Globus pallidus (tissue), 1 donor: ENCODE data around the gene MRPL12.

ENCODE experiments used
- DNase-seq: peaks from one replicate; pipeline ENCODE4 v3.0.0-alpha.2; 2015; ENCODE audit warnings: low spot score

MRPL12 gene

DNA sequence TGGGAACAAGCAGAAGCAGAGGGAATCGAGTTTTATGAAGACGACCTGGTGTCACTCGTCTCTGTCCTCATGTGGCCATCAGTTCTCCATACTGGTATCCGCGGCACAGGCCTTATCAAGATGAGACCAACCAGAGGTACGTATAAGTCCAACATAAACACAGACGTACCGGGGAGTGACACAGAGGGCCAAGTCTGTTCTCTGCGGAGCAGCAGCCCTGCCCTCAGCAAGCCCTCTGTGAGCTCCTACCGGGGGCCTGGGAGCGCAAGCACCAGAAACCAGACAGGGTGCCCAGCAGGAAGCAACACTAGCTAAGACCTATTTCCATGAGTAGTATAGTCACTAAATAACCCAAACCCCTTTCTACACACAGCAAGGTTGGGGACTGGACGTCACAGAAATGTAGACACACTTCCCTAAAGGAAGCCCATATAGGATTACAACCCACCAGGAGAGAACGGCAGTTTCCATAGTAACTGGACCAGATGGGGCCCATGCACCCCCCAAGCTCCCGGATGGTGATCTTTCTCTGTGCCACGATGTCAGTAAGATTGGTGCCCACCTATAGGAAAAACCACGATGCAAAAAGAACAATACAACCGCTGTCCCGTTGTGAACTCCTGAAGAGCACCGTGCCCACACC, 20.5 kb upstream of the MRPL12 start:
- no peak for DNase-seq

DNA sequence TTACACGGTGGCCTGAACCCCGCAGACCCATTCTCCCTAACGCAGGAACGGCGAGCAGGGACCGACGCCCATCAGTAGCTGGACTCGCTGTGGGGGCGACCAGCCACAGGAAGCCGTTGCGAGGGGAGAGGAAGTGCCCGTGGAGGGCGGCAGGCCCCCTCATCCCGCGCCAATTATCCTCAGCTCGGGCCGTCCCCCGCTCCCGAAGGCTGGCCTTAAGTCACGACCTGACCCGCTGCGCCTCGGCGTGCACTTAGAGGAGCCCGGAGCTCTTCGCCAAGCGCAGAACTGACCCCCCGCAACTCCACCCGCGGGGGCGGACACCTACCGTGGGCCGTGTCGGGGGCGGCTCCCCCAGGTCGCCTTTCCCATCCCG, 20.0 kb upstream of the MRPL12 start:
- no peak for DNase-seq

DNA sequence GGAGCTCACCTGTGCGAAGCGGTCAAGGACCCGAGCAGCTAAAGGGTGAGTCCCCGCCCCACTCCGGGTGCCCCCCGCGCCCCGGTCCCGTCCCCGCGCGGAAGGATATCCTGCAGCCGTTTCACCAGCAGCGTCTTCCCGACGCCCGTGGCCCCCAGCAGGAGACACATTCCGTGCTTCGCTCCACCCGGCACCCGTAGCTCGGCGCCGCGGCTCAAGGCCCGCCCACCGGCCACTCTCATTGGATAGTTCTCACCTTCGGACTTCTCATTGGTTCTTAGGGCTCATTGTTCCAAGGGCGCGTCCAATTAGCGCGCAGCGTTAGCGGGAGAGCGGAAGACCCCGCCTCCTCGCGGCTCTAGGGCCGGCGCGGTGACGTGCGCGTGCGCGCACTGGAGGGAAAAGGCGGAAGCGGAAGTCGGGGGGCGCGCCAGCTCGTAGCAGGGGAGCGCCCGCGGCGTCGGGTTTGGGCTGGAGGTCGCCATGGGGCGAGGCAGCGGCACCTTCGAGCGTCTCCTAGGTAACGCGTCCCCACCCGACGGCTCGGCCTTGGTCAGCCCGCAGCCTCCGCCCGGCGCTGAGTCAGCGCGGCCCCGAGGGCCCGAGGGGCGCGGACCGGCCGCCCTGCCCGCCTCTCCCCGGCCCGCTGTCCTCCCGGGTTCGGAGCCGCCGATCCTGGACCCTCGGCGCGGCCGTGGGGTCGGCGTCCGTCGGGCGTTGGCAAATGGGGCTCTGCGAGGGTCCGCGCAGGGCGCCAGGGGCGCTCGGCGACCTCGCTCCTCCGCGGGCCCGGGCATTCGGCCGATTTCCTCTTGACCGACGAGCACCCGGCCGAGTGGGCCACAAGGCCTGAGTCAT, 19.4 kb upstream of the MRPL12 start, which contains the start of the genes ARL16 and HGS:
Gene ARL16 (minus strand): TSS at position 214 of the 858 bp plus-strand sequence. CDS start 44 bp downstream, at position 170.
Gene HGS (plus strand): TSS at position 428 of the 858 bp plus-strand sequence. CDS start 56 bp downstream, at position 484.
- DNase-seq = peak; percentile 96

DNA sequence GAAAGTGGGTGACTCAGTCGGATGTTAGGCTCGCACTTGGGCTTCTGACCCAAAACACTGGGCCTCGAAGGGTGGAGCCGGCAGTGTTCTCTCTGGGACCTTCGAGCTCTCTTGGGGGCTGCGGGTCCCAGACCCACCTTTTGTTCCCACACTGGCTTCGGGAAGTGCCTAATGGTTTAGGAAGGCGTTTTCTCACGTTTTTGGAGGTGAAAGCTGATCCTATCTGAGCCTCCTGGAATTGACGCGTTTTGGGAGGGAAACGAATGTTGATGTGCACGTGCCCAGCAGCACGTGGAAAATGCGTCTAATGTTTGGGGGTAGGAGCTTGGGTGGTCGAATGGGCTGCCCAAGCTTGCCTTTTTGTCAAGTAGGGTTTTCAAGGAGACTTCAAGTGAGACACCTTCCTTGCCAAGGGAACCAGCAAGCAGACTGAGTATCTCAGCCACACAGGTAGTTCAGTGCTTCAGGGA, 18.7 kb upstream of the MRPL12 start:
- no peak for DNase-seq

DNA sequence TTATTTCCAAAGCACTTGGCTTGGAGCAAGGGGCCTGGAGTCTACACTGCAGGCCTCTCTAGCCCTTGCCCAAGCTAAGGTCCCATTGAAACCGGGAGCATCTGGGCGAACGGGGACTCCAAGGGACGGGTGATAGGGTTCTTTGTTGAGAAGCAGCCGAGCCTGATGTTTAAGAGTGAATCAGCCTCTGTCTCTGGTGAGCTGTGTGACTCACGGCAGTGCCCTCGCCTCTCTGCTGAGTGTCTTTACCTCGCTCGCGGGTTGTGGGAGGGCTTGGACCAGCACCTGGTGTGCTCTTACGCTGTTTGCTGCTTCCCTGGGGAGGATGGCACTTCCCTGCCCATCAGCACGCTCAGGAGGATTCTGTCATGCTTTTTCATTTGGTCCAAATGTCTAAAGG, 18.1 kb upstream of the MRPL12 start:
- no peak for DNase-seq

DNA sequence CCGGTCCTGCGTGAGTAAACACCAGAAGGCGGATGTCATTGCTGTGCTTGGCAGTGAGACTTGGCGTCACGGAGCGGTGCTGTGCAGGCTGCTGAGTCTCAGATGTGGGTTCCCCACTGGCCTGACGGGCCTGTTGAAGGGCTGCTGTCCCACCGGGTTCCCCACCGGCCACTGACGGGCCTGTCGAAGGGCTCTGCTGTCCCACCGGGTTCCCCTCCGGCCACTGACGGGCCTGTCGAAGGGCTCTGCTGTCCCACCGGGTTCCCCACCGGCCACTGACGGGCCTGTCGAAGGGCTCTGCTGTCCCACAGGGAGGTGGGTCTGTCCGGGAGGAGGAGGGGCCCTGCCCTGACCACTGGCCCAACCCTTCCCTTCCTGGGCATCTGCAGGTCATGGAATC, 16.6 kb upstream of the MRPL12 start:
- no peak for DNase-seq

DNA sequence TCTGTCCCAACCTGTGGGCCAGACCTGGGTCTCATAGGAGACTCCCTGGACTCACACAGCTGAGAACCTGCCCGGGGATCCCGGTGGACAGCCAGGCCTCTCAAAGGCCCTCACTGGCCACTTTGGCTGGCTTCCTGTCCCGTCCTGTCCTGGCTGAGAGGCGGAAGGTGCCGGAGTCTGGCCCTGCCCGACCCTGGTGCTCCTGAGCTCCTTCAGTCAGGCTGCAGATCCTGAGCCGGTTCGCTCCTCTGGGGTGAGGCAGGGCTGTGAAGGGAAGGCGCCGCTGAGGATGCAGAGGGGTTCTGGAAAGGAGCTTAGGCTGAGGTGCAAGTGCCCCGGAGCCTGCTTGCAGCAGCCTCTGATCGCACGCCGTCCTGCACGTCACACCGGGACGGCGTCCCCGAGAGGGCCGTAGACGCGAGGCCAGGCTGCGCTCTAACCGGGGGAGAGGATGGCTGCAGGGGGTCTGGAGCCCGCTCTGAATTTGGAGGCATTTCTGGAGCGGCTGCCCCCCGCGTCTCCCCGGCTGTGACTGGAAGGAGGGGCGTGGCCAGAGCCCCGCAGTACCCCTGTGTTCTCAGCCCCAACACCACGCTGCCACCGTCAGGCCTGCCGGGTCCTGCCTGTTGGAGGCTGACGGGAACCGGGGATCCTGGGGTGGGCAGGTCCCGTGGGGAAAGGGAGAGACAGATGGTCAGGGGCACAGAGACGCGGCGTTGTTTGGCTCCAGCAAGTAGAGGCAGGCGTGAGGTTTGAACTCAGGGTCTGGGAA, 15.2 kb upstream of the MRPL12 start:
- DNase-seq = no peak

DNA sequence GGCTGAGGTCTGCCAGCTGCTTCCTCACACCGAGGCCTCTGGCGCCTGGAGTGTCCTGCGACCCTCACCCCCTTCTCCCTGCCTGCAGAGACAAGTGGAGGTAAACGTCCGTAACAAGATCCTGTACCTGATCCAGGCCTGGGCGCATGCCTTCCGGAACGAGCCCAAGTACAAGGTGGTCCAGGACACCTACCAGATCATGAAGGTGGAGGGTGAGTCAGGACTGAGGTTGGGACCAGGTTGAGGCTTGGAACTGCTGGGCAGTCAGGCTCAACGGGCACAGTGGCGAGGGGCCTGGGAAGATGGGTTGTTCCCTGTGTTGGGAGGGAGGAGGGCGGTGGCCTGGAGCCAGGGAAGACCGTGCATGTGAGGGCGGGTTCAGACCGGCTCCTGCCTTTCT, 14.6 kb upstream of the MRPL12 start:
- no peak for DNase-seq

DNA sequence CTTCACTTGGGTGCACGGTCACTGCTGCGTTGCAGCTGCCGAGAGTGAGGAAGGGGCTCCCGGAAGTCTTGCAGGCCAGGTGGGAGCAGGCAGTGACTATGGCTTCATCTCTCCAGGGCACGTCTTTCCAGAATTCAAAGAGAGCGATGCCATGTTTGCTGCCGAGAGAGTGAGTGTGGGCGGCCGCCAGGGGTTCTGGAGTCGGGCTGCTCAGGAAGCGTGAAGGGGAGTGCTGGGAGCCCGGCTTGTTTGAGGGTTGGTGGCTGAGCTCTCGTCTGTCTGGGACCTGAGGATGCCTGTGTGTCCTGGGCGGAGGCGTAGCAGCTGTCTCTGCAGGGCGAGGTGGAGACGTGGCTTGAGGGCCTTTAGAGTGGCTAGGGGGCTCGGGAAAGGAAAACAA, 13.1 kb upstream of the MRPL12 start:
- DNase-seq = no peak

DNA sequence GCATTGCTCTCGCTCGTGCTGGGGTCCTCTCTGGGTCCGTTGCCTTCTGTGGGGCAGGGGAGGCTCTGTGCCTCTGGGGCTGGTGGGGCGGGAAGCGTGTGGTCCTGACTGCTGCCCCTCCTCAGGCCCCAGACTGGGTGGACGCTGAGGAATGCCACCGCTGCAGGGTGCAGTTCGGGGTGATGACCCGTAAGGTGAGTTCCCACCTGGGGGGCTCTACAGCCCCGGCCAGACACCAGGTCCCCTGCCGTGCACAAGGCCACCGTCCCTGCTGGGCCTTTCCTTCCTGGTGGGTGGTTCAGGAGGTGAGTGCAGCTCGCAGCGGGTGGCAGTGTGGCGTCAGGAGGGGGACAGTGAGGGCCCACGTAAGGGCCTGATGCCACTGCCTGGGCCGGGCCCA, 12.6 kb upstream of the MRPL12 start:
- DNase-seq = no peak

DNA sequence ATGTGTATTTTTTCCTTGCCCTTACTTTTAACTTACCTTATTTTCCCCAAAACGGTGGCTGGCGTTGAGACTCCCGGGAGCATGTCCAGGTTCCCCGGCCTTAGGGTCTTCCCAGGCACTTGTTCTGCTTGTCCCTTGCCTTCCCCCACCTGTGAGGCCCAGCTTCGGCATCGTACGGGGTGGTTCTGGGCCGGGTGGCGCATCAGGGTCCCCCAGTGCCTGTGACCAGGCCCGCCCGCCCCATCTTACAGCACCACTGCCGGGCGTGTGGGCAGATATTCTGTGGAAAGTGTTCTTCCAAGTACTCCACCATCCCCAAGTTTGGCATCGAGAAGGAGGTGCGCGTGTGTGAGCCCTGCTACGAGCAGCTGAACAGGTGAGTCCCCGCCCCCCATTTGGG, 12.0 kb upstream of the MRPL12 start:
- no peak for DNase-seq

DNA sequence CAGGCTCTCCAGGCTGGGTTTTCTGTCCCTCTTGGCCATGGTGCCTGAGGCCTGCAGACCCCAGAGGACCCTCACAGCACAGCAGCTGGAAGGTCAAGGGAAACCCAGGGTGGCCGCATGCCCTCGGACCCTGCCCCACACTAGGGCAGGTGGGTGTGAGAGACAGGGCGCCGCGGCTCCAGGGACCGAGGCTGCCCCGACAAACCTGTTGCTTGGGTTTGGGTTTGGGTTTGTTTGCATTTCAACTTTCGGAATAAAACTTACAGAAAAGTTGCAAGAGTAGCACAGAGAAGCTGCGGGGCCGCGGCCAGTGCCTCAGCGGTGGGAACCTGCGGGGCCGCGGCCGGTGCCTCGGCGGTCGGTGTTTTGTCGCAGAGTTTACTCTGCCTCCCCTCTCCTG, 11.6 kb upstream of the MRPL12 start:
- no peak for DNase-seq

DNA sequence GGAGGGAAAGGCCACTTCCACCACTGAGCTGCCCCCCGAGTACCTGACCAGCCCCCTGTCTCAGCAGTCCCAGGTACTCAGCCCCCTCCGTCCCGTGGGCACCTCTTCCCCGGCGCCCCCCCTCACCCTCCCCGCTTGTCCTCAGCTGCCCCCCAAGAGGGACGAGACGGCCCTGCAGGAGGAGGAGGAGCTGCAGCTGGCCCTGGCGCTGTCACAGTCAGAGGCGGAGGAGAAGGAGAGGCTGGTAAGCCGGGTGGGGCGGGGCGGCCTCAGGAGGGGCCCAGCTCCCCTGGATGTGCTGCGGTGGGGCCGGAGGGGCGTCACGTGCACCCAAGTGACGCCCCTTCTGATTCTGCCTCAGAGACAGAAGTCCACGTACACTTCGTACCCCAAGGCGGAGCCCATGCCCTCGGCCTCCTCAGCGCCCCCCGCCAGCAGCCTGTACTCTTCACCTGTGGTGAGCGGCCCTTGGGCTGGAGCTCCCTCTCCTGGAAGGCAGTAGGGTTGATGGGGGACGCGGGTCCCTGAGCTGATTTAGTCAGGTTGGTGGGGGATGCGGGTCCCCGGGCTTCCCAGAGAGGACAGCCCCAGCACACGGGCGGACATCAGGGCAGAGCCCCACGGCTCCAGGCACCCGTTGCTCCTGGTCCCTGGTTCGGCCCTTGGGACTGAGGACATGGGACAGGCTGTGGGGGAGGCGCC, 9.5 kb upstream of the MRPL12 start:
- no peak for DNase-seq

DNA sequence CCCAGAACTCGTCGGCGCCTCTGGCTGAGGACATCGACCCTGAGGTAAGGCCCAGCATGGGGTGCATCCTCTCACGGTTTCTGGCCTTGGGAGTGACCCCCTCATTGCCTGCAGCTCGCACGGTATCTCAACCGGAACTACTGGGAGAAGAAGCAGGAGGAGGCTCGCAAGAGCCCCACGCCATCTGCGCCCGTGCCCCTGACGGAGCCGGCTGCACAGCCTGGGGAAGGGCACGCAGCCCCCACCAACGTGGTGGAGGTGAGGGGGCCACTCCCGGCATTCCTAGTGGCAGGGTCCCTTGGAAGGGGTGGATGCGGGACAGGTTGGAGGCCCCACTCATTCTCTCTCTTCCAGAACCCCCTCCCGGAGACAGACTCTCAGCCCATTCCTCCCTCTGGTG, 8.4 kb upstream of the MRPL12 start:
- DNase-seq = no peak

DNA sequence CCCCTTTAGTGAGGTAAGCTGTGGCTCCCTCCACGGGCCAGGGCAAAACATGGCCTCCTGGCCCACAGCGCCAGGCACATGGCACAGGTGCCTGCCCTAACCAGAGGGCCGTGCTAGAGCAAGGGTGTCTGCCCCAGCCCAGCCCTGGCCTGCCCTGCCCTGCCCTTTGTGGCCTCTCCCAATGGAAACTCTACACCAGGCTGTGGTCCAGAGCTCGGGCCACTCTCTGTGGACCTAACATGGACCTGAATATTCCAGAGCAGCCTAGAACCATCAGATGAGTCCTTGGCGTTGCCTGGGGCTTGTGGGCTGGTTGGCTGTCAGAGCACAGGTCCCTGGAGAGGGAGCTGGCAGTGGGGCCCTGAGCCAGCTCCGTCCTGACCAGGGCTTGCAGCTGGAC, 8.0 kb upstream of the MRPL12 start:
- DNase-seq = no peak

DNA sequence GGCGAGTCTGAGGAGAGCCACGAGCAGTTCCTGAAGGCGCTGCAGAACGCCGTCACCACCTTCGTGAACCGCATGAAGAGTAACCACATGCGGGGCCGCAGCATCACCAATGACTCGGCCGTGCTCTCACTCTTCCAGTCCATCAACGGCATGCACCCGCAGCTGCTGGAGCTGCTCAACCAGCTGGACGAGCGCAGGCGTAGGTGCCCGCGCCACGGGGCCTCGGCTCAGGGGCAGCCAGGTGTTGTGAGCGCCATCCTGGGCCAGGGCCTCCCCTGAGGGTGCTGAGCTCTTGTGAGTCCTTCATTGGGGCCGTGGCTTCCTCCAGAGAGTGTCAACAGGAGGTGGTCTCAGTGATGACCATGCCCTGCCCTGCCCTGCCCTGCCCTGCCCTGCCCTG, 7.4 kb upstream of the MRPL12 start:
- DNase-seq = no peak

DNA sequence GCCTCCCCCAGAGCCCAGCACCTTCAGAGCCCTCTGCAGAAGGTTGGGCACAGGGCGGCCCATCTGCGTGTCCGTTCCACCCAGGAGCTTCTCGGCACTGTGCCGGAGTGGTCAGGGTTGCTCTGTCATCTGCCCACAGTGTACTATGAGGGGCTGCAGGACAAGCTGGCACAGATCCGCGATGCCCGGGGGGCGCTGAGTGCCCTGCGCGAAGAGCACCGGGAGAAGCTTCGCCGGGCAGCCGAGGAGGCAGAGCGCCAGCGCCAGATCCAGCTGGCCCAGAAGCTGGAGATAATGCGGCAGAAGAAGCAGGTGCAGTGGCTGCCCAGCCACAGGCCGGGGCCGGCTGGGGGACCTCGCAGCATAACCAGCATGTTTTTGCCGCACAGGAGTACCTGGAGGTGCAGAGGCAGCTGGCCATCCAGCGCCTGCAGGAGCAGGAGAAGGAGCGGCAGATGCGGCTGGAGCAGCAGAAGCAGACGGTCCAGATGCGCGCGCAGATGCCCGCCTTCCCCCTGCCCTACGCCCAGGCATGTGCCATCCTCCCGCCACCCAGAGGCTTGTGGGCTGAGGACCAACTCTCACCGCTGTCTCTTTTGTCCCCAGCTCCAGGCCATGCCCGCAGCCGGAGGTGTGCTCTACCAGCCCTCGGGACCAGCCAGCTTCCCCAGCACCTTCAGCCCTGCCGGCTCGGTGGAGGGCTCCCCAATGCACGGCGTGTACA, 6.8 kb upstream of the MRPL12 start:
- DNase-seq = no peak

DNA sequence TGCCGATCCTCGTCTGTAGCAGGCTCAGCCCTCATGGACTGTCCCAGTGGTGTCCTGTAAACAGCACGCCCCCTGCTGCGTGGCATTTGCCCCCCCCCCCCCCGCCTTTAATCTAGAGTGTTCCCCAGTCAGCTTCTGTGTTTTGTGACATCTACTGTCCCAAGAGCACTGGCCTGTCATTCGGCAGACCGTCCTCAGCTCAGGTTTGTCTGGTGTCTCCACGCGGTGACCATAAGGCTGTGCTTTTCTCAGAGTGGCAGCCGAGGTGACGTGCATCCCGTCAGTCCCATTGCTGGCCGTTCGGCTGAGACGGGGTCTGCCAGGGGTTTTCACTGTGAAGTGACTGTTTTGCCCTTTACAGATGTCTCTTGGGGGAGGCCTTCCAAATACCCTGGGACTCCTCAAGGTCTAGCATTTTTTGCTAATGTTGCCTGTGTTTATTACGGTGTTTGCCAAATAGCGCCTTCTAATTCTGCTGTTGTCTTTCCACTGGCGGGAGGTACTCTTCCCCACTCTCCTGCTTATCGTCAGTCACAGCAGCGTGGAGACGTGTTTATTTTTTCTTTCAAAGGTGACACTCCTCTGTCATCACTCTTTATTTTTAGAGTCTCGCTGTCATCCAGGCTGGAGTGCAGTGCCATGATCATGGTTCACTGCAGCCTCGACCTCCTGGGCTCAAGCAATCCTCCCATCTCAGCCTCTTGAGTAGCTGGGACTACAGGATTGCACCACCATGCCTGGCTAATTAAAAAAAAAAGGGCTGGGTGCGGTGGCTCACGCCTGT, 5.7 kb upstream of the MRPL12 start:
- DNase-seq = no peak

DNA sequence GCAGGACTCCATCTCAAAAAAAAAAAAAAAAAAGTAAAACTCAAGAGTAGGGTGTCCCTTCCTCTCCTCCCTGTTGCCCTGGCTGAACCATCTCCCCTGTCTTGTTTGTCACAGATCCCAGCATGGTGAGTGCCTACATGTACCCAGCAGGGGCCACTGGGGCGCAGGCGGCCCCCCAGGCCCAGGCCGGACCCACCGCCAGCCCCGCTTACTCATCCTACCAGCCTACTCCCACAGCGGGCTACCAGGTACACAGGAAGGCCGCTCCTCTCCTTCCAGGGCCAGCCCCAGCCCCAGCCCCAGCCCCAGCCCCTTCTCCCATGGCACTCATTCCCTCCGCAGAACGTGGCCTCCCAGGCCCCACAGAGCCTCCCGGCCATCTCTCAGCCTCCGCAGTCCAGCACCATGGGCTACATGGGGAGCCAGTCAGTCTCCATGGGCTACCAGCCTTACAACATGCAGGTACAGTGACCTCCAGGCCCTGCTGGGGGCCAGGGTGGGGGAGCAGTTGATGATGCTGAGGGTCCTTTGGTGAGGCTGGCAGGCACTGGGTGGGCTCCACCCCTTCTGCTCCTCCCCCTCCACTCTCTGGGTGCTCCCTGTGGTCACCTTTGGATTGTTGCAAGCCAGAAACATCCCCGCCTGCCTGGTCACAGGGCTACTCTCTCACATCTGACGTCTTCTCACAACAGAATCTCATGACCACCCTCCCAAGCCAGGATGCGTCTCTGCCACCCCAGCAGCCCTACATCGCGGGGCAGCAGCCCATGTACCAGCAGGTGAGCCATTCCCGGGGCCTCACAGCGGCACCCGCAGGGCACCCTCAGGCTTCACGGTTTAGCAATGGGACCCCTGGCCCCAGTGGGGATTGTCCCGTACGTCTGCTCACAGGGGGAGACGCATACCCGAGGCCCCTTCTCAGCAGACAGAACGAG, 2.5 kb upstream of the MRPL12 start:
- no peak for DNase-seq
